ENCODE results near the gene NOTCH4.

DNA sequence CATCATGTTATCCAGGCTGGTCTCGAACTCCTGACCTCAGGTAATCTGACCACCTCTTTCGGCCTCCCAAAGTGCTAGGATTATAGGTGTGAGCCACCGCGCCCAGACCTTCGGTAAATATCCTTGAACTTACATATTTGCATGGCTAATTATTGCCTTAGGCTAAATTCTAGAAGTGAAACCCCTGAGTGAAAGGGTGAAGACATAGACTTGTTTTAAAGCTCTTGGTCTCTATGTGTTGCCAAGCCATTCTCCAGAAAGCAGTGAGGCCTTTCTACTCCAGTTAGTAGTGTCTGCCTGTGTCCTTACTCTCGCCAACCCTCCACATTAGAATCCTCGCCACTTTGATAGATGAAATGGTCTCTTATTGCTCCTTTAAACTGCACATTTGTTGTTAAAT lies 2.6 kb upstream of the NOTCH4 start:
- no peak for TF ChIP-seq ZNF792 (tag by site-specific recombination; IDR thresholded peaks at IDR 0.05)
- TF ChIP-seq, protein P1, sequence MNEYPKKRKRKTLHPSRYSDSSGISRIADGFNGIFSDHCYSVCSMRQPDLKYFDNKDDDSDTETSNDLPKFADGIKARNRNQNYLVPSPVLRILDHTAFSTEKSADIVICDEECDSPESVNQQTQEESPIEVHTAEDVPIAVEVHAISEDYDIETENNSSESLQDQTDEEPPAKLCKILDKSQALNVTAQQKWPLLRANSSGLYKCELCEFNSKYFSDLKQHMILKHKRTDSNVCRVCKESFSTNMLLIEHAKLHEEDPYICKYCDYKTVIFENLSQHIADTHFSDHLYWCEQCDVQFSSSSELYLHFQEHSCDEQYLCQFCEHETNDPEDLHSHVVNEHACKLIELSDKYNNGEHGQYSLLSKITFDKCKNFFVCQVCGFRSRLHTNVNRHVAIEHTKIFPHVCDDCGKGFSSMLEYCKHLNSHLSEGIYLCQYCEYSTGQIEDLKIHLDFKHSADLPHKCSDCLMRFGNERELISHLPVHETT (tag by site-specific recombination; IDR thresholded peaks at IDR 0.05), result no peak
- TF ChIP-seq ZNF670 (tag by site-specific recombination; IDR thresholded peaks at IDR 0.05; ENCODE audit: low read depth), result no peak
- TF ChIP-seq, protein P2, sequence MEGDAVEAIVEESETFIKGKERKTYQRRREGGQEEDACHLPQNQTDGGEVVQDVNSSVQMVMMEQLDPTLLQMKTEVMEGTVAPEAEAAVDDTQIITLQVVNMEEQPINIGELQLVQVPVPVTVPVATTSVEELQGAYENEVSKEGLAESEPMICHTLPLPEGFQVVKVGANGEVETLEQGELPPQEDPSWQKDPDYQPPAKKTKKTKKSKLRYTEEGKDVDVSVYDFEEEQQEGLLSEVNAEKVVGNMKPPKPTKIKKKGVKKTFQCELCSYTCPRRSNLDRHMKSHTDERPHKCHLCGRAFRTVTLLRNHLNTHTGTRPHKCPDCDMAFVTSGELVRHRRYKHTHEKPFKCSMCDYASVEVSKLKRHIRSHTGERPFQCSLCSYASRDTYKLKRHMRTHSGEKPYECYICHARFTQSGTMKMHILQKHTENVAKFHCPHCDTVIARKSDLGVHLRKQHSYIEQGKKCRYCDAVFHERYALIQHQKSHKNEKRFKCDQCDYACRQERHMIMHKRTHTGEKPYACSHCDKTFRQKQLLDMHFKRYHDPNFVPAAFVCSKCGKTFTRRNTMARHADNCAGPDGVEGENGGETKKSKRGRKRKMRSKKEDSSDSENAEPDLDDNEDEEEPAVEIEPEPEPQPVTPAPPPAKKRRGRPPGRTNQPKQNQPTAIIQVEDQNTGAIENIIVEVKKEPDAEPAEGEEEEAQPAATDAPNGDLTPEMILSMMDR (tag by site-specific recombination; IDR thresholded peaks at IDR 0.05), result no peak
- TF ChIP-seq, protein P3, sequence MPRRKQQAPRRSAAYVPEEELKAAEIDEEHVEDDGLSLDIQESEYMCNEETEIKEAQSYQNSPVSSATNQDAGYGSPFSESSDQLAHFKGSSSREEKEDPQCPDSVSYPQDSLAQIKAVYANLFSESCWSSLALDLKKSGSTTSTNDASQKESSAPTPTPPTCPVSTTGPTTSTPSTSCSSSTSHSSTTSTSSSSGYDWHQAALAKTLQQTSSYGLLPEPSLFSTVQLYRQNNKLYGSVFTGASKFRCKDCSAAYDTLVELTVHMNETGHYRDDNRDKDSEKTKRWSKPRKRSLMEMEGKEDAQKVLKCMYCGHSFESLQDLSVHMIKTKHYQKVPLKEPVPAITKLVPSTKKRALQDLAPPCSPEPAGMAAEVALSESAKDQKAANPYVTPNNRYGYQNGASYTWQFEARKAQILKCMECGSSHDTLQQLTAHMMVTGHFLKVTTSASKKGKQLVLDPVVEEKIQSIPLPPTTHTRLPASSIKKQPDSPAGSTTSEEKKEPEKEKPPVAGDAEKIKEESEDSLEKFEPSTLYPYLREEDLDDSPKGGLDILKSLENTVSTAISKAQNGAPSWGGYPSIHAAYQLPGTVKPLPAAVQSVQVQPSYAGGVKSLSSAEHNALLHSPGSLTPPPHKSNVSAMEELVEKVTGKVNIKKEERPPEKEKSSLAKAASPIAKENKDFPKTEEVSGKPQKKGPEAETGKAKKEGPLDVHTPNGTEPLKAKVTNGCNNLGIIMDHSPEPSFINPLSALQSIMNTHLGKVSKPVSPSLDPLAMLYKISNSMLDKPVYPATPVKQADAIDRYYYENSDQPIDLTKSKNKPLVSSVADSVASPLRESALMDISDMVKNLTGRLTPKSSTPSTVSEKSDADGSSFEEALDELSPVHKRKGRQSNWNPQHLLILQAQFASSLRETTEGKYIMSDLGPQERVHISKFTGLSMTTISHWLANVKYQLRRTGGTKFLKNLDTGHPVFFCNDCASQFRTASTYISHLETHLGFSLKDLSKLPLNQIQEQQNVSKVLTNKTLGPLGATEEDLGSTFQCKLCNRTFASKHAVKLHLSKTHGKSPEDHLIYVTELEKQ (tag by site-specific recombination; IDR thresholded peaks at IDR 0.05; ENCODE audit: borderline replicate concordance), result no peak
- no peak for TF ChIP-seq ZBTB21 (tag by site-specific recombination; IDR thresholded peaks at IDR 0.05)
- TF ChIP-seq, protein P4, sequence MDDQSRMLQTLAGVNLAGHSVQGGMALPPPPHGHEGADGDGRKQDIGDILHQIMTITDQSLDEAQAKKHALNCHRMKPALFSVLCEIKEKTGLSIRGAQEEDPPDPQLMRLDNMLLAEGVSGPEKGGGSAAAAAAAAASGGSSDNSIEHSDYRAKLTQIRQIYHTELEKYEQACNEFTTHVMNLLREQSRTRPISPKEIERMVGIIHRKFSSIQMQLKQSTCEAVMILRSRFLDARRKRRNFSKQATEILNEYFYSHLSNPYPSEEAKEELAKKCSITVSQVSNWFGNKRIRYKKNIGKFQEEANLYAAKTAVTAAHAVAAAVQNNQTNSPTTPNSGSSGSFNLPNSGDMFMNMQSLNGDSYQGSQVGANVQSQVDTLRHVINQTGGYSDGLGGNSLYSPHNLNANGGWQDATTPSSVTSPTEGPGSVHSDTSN (CRISPR knock-in tag; IDR thresholded peaks at IDR 0.05), result no peak
- no peak for TF ChIP-seq ZNF184 (tag by site-specific recombination; IDR thresholded peaks at IDR 0.05)
- TF ChIP-seq, protein P5, sequence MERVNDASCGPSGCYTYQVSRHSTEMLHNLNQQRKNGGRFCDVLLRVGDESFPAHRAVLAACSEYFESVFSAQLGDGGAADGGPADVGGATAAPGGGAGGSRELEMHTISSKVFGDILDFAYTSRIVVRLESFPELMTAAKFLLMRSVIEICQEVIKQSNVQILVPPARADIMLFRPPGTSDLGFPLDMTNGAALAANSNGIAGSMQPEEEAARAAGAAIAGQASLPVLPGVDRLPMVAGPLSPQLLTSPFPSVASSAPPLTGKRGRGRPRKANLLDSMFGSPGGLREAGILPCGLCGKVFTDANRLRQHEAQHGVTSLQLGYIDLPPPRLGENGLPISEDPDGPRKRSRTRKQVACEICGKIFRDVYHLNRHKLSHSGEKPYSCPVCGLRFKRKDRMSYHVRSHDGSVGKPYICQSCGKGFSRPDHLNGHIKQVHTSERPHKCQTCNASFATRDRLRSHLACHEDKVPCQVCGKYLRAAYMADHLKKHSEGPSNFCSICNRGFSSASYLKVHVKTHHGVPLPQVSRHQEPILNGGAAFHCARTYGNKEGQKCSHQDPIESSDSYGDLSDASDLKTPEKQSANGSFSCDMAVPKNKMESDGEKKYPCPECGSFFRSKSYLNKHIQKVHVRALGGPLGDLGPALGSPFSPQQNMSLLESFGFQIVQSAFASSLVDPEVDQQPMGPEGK (tag by site-specific recombination; IDR thresholded peaks at IDR 0.05), result no peak

Measured in HEK293 (cell line).